NCI-H345 (cell line): Measurements from ENCODE around the gene C1orf141.
"Not testable (repeated sequence)": the region's sequence is repeated elsewhere in the genome, so short reads cannot be mapped to it uniquely, and the experiment has no call there.

ENCODE experiments used
- DNase-seq: peaks from one replicate; lab custom pipeline; 2025; lab: John Stamatoyannopoulos, UW

The C1orf141 gene

GRCh38 chr1:67142931-67143330 is 8.2 kb upstream of the C1orf141 start:
- no peak for DNase-seq

- DNase-seq, result not testable (repeated sequence)
Observed at GRCh38 chr1:67141832-67142231, 7.1 kb upstream of the C1orf141 start.

- DNase-seq, result no peak
Observed at GRCh38 chr1:67140460-67140859, 5.7 kb upstream of the C1orf141 start.

GRCh38 chr1:67138813-67139499 is 4.2 kb upstream of the C1orf141 start:
- no peak for DNase-seq

GRCh38 chr1:67137307-67137753 is 2.6 kb upstream of the C1orf141 start:
- DNase-seq, result no peak

GRCh38 chr1:67135354-67135753 is 584 bp upstream of the C1orf141 start:
- no peak for DNase-seq

GRCh38 chr1:67133177-67133576 is 1.6 kb downstream of the C1orf141 start:
- DNase-seq, result no peak

GRCh38 chr1:67130673-67131072 is 4.1 kb downstream of the C1orf141 start:
- DNase-seq, result no peak

- DNase-seq, result no peak
Observed at GRCh38 chr1:67126974-67127373, 7.8 kb downstream of the C1orf141 start.

- DNase-seq, result no peak
Observed at GRCh38 chr1:67126111-67126746, 8.5 kb downstream of the C1orf141 start.

GRCh38 chr1:67124455-67124854 is 10.3 kb downstream of the C1orf141 start:
- no peak for DNase-seq

GRCh38 chr1:67120855-67121619 is 13.7 kb downstream of the C1orf141 start:
- DNase-seq, result no peak

- DNase-seq, result no peak
Observed at GRCh38 chr1:67118646-67119045, 16.1 kb downstream of the C1orf141 start.

- DNase-seq, result no peak
Observed at GRCh38 chr1:67118191-67118590, 16.6 kb downstream of the C1orf141 start.

- no peak for DNase-seq
Observed at GRCh38 chr1:67114162-67114561, 20.6 kb downstream of the C1orf141 start.

GRCh38 chr1:67110352-67110751 is 24.4 kb downstream of the C1orf141 start:
- no peak for DNase-seq

- no peak for DNase-seq
Observed at GRCh38 chr1:67105508-67105907, 29.3 kb downstream of the C1orf141 start.

GRCh38 chr1:67103548-67103947 is 31.2 kb downstream of the C1orf141 start:
- DNase-seq, result no peak

GRCh38 chr1:67100833-67101232 is 33.9 kb downstream of the C1orf141 start:
- no peak for DNase-seq

- DNase-seq, result no peak
Observed at GRCh38 chr1:67097305-67097704, 37.5 kb downstream of the C1orf141 start.

GRCh38 chr1:67094191-67094590 is 40.6 kb downstream of the C1orf141 start:
- no peak for DNase-seq

- no peak for DNase-seq
Observed at GRCh38 chr1:67089685-67090208, 45.0 kb downstream of the C1orf141 start.

- DNase-seq, result no peak
Observed at GRCh38 chr1:67088440-67088839, 46.3 kb downstream of the C1orf141 start.
